Pancreas (tissue), 10 donors: ENCODE results near the gene VSIG10L2. TPM values are rescaled to one million over a fixed set of nuclear protein-coding genes. Genes with fewer than 3 reads are reported as not detected.

Experiments used
- ATAC-seq, 4 donors: fragments of 200-7000 bp; cut with Tn5 transposase; one replicate each; pipeline versions ENCODE4 v1.8.0 to v1.9.1; 2020; ENCODE audit warnings: mild to moderate bottlenecking in 4 of 4, moderate library complexity in 4 of 4
- DNase-seq, 6 donors: peaks; one replicate each; pipeline ENCODE4 v3.0.0-alpha.2; 2020
- FAIRE-seq: peaks from 2 replicates; lab custom pipeline; 2012; peaks lifted over from hg19 to GRCh38; lab: Jason Lieb, UNC
- H3K27ac ChIP-seq, 4 donors: fragments of 200-600 bp; sonication (generic); 1 replicate in 3 of 4; 2 replicates in 1 of 4; pipeline versions ENCODE4 v1.5.0 to v1.8.0; 2020
- H3K27me3 ChIP-seq, 4 donors: fragments of 200-600 bp; one replicate each; pipeline ENCODE4 v1.8.0; 2021
- H3K36me3 ChIP-seq, 3 donors: fragments of 200-600 bp; sonication (generic) in 1 of 3; one replicate each; pipeline versions ENCODE4 v1.5.0 to v1.8.0; 2020 to 2021
- H3K4me1 ChIP-seq, 3 donors: fragments of 200-600 bp; one replicate each; pipeline ENCODE4 v1.8.0; 2021
- H3K4me3 ChIP-seq, 4 donors: fragments of 200-600 bp; sonication (generic) in 2 of 4; one replicate each; pipeline versions ENCODE4 v1.5.0 to v1.8.0; 2020 to 2021
- H3K9me3 ChIP-seq, 4 donors: fragments of 200-600 bp; one replicate each; pipeline ENCODE4 v1.8.0; 2021
- WGBS, 2 donors: extraction: QIAGEN DNeasy Blood & Tissue Kit; methylation state at CpG; one replicate each; pipeline ENCODE4 v1.1.7; 2013; 5-methylcytosine and 5-hydroxymethylcytosine counted together
- intact Hi-C, 3 donors: fragments of 100-400 bp; cut with DNase I; formaldehyde crosslinking; loops; one replicate each; pipeline versions ENCODE4 v1.11.1 to v1.14.2; 2022
- polyA plus RNA-seq, 2 donors: library from polyadenylated mRNA; stranded (reverse); fragments of 200-250 nt; gene quantifications; one replicate each; pipeline ENCODE4 v1.2.3, GENCODE V29; 2013
- total RNA-seq, 6 donors: library from RNA; stranded (reverse); fragmentation: NEBNext Ultra II Directional in 4 of 6; extraction: Animal tissue kit (Norgen Biotek cat#: 25700) in 4 of 6; gene quantifications; one replicate each; pipeline versions ENCODE4 v1.2.1 to v1.2.4, GENCODE V29; 2021 to 2023
- TF ChIP-seq, protein P1 (sequence below), 4 donors: fragments of 200-600 bp; sonication (generic) in 3 of 4; IDR thresholded peaks; one replicate each; pipeline versions ENCODE4 v1.5.0 to v1.8.0; 2021; ENCODE audit warnings: antibody characterized with exemption in 4 of 4
- donor health status: healthy with polysubstance abuse.
- donor health status: DM: no; HTN: no; CAD: no; lungs with moderate emphysema.
- donor health status: DM: no; HTN: no; CAD: no.
- donor health status: control.
- donor health status: control.
- donor health status: Bipolar disorder and iron deficiency.
- donor health status: DM: yes; HTN: yes; CAD: no.
- donor health status: DM: no; HTN: no; CAD: no.
- donor health status: DM: no; HTN: no; CAD: no.
- donor health status: DM: yes; HTN: yes; CAD: no.

Gene VSIG10L2
- total and polyA plus RNA-seq, 8 donors = 0.14 to 0.52 (median 0.22) TPM; not detected in 4

GRCh38 chr11:125918140-125918840, 27.6 kb upstream of the VSIG10L2 start:
- intact Hi-C loops = no loop called here
- DNase-seq = no peak
- no peaks in the 10 kb centered on the region for H3K27me3 ChIP-seq
- ATAC-seq = no peak
- no peaks in the 10 kb centered on the region for H3K9me3 ChIP-seq
- TF ChIP-seq, protein P1, sequence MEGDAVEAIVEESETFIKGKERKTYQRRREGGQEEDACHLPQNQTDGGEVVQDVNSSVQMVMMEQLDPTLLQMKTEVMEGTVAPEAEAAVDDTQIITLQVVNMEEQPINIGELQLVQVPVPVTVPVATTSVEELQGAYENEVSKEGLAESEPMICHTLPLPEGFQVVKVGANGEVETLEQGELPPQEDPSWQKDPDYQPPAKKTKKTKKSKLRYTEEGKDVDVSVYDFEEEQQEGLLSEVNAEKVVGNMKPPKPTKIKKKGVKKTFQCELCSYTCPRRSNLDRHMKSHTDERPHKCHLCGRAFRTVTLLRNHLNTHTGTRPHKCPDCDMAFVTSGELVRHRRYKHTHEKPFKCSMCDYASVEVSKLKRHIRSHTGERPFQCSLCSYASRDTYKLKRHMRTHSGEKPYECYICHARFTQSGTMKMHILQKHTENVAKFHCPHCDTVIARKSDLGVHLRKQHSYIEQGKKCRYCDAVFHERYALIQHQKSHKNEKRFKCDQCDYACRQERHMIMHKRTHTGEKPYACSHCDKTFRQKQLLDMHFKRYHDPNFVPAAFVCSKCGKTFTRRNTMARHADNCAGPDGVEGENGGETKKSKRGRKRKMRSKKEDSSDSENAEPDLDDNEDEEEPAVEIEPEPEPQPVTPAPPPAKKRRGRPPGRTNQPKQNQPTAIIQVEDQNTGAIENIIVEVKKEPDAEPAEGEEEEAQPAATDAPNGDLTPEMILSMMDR (IDR thresholded peaks at IDR 0.05) = no peak
- 70 to 87% methylated on average over 13 of the region's 13 CpGs for WGBS, 2 donors
- no peaks in the 10 kb centered on the region for H3K4me1 ChIP-seq
- no peak overlapping the region for H3K27ac ChIP-seq
- no peak for FAIRE-seq
- no peaks in the 10 kb centered on the region for H3K36me3 ChIP-seq
- H3K4me3 ChIP-seq = no peak overlapping the region

DNA sequence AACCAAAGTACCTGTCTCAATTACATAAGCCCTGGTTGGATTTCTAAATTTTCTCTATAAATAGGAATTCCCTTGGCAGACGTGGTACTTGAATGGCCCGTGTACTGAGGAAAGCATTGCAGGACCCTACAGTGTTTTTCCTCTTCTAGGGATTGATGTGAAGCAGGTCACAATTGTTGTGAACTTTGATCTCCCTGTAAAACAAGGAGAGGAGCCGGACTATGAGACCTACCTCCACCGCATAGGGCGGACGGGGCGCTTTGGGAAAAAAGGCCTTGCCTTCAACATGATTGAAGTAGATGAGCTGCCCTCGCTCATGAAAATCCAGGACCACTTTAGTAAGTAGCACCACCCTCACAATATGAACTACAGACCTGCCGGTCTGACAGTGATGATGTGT, 24.8 kb upstream of the VSIG10L2 start:
- no peak for FAIRE-seq
- intact Hi-C loops = loop anchor here (5.0 to 10.0 kb wide), 2 partner anchors 264 to 271 kb away; no protein-coding TSS in a partner anchor

GRCh38 chr11:125922156-125922555, 23.7 kb upstream of the VSIG10L2 start:
- intact Hi-C loops = loop anchor here (5.0 to 10.0 kb wide), 2 partner anchors 263 to 270 kb away; no protein-coding TSS in a partner anchor
- 66 to 72% methylated on average over 3 of the region's 3 CpGs for WGBS, 2 donors
- H3K27ac ChIP-seq = no peak overlapping the region
- peaks cover 0 to 8% (median 0%) of the 10 kb centered on the region in 3 donors for H3K4me1 ChIP-seq
- no peaks in the 10 kb centered on the region for H3K27me3 ChIP-seq
- H3K36me3 ChIP-seq = no peaks in the 10 kb centered on the region
- TF ChIP-seq, protein P1 (IDR thresholded peaks at IDR 0.05) = no peak
- H3K4me3 ChIP-seq = no peak overlapping the region
- H3K9me3 ChIP-seq = no peaks in the 10 kb centered on the region
- FAIRE-seq (no peak), DNase-seq (no peak), ATAC-seq (no peak)

More for the DNA sequence above, 24.8 kb upstream of the VSIG10L2 start:
- no peaks in the 10 kb centered on the region for H3K36me3 ChIP-seq
- ATAC-seq (no peak), DNase-seq (no peak)
- H3K4me3 ChIP-seq = no peak overlapping the region
- TF ChIP-seq, protein P1 (IDR thresholded peaks at IDR 0.05) = no peak
- H3K27ac ChIP-seq = no peak overlapping the region
- H3K4me1 ChIP-seq = peaks cover 0 to 8% (median 0%) of the 10 kb centered on the region in 3 donors
- 74 to 85% methylated on average over 9 of the region's 9 CpGs for WGBS, 2 donors
- H3K27me3 ChIP-seq = no peaks in the 10 kb centered on the region
- H3K9me3 ChIP-seq = no peaks in the 10 kb centered on the region

DNA sequence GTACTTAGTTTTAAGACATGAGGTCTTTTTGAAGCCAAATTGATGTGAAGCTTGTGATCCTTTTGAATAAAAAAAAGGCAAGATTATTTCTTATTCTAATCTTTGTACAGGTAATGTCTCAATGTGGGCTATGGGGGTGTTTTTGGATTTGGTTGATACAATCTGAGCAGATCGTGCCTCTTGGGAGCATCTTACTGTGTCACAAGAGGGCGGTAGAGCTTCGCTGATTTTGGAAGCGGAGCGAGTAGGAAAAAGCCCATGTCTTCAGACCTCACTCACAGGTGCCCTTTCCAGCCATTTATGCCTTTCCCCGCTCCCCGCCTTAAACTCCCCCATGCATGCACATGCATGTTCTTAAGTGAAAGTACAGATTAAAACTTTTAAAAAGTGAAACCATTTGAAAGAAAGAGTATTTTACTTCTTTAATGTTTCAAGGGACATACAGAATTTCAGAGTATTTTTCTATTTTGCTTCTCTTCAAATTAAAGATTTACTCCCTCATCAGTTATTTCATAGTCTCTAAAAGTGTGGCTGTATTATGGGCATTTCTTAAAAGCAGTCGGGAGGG, 22.7 kb upstream of the VSIG10L2 start:
- Histone ChIP-seq H3K9me3 (no peaks in the 10 kb centered on the region), H3K27me3 (no peaks in the 10 kb centered on the region), H3K4me1 (peaks cover 0 to 8% (median 0%) of the 10 kb centered on the region in 3 donors), H3K4me3 (no peak overlapping the region), H3K36me3 (no peaks in the 10 kb centered on the region), H3K27ac (no peak overlapping the region)
- ATAC-seq (peak; percentile 82 to 94 (median 84)), DNase-seq (peak in 4 of 6 donors; percentile 37 to 73 (median 50)), FAIRE-seq (no peak)
- TF ChIP-seq, protein P1 (IDR thresholded peaks at IDR 0.05) = peak; percentile 49 to 66 (median 62)
- 2 to 3% methylated on average over 8 of the region's 8 CpGs for WGBS, 2 donors
- intact Hi-C loops = loop anchor here (5.0 to 10.0 kb wide), 2 partner anchors 262 to 269 kb away; no protein-coding TSS in a partner anchor
